RWPE1 (cell line): ENCODE measurements around the gene ALG13.
"Not testable (repeated sequence)": the region's sequence is repeated elsewhere in the genome, so short reads cannot be mapped to it uniquely, and the experiment has no call there.

Source experiments
- CTCF ChIA-PET: fragments of 350-600 bp; sonication (Branson Sonifier 250); formaldehyde crosslinking; extraction: SDS; loops from one replicate; lab custom pipeline; 2021; lab: Yijun Ruan, JAX
- POLR2A ChIA-PET: fragments of 400-600 bp; formaldehyde crosslinking; extraction: SDS; loops from one replicate; lab custom pipeline; 2020; ENCODE audit warnings: antibody characterized with exemption; ENCODE audit not compliant: low non-redundant PET; lab: Yijun Ruan, JAX
- DNase-seq: peaks from one replicate; pipeline ENCODE4 v3.0.0; 2012; ENCODE audit warnings: low spot score
- H3K27ac ChIP-seq: fragments of 450-650 bp; 2 replicates; pipeline ENCODE4 v1.5.1; 2017
- TF ChIP-seq, protein P1 (sequence below): fragments of 450-650 bp; conservative IDR thresholded peaks from 2 replicates; pipeline ENCODE4 v1.5.1; 2017; ENCODE audit warnings: low read depth, mild to moderate bottlenecking

Gene ALG13

GRCh38 chrX:111680988-111681779 lies at the start of gene ALG13:
Gene ALG13, plus strand, starts transcription at chrX:111681170. Its CDS starts 49 bp downstream, at chrX:111681219.
- POLR2A ChIA-PET: no interaction called here
- DNase-seq: peak; percentile 74
- CTCF ChIA-PET: interaction anchor here (0.7 kb wide), 1 partner anchor 839 kb away, joined by 4 read pairs; no protein-coding TSS in a partner anchor
- TF ChIP-seq, protein P1, sequence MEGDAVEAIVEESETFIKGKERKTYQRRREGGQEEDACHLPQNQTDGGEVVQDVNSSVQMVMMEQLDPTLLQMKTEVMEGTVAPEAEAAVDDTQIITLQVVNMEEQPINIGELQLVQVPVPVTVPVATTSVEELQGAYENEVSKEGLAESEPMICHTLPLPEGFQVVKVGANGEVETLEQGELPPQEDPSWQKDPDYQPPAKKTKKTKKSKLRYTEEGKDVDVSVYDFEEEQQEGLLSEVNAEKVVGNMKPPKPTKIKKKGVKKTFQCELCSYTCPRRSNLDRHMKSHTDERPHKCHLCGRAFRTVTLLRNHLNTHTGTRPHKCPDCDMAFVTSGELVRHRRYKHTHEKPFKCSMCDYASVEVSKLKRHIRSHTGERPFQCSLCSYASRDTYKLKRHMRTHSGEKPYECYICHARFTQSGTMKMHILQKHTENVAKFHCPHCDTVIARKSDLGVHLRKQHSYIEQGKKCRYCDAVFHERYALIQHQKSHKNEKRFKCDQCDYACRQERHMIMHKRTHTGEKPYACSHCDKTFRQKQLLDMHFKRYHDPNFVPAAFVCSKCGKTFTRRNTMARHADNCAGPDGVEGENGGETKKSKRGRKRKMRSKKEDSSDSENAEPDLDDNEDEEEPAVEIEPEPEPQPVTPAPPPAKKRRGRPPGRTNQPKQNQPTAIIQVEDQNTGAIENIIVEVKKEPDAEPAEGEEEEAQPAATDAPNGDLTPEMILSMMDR: peak; percentile 64
- H3K27ac ChIP-seq: peak within 1 kb of the TSS; percentile 88

- CTCF ChIA-PET: no interaction called here
- TF ChIP-seq, protein P1: no peak
- no peak overlapping the region for H3K27ac ChIP-seq
- POLR2A ChIA-PET: no interaction called here
- DNase-seq: no peak
Observed at GRCh38 chrX:111634823-111635729, 45.9 kb upstream of the ALG13 start.

DNA sequence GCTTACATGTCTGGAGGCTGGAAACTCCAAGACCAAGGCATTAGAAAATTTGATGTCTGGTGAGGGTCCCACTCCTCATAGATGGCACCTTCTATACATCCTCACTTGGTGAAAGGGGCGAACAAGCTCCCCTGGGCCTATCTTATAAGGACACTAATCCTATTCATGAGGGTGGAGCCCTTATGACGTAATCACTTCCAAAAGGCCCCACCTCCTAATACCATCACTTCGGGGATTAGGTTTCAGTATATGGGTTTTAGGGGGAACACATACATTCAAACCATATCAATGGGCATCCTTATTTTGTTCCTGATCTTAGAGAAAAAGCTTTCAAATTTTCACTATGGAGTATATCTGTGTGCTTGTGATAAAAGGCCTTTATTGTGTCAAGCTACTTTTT lies 39.0 kb upstream of the ALG13 start:
- no peak for DNase-seq
- H3K27ac ChIP-seq: no peak overlapping the region
- POLR2A ChIA-PET: no interaction called here
- TF ChIP-seq, protein P1: no peak
- CTCF ChIA-PET: no interaction called here

GRCh38 chrX:111645165-111645564 lies 35.8 kb upstream of the ALG13 start:
- DNase-seq, CTCF ChIA-PET, POLR2A ChIA-PET, H3K27ac ChIP-seq: not testable (repeated sequence)

GRCh38 chrX:111645607-111646006 lies 35.4 kb upstream of the ALG13 start:
- CTCF ChIA-PET: no interaction called here
- POLR2A ChIA-PET: no interaction called here
- TF ChIP-seq, protein P1: no peak
- H3K27ac ChIP-seq: no peak overlapping the region
- DNase-seq: no peak

- no peak overlapping the region for H3K27ac ChIP-seq
- ChIA-PET CTCF (interaction anchor here (0.6 kb wide), 2 partner anchors 456 to 558 kb away, joined by 3 to 7 read pairs; no protein-coding TSS in a partner anchor), POLR2A (no interaction called here)
- TF ChIP-seq, protein P1: no peak
- no peak for DNase-seq
Observed at GRCh38 chrX:111646515-111646914, 34.5 kb upstream of the ALG13 start.
